HG03469 (cell line): ENCODE results near the gene PCNX2.
"Not testable (repeated sequence)": the region's sequence is repeated elsewhere in the genome, so short reads cannot be mapped to it uniquely, and the experiment has no call there.

Experiments
- ATAC-seq: cut with Tn5 transposase; IDR thresholded peaks from one replicate; pipeline ENCODE4 v1.9.1; 2021; ENCODE audit warnings: mild to moderate bottlenecking, moderate library complexity, moderate number of reproducible peaks; ENCODE audit not compliant: unreplicated experiment

PCNX2 gene

DNA sequence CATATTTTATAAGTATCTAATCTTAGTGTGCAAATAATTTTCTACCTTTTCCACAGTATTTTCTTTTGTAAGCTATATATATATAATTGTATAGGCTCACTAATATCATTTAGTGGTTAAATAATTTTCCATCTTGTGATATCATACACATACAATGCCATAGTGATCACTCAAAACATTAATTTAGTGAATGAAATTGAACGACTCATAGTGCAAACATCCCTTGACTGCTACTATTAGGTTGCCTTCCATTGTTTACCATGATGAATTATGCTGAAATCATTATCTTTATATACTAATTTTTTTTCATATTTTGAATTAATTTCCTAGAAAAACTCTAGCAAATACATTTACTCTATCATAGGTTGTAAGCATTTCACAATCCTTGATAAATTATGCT is 127.1 kb downstream of the PCNX2 start:
- no peak for ATAC-seq

DNA sequence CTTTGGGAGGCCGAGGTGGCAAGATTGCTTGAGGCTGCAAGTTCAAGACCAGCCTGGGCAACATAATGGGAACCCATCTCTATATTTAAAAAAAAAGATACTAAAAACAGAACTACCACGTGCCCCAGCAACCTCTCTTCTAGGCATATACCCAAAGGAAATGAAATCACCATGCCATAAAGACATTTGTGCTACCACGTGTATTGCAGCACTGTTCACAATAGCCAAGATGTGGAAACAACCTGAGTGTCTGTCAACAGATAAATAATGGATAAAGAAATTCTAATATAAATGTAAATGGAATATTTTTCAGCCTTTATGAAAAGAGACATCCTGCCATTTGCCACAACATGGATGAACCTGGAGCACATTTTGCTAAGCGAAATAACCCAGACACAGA is 128.6 kb downstream of the PCNX2 start:
- ATAC-seq, result no peak

- ATAC-seq, result no peak
Observed at GRCh38 chr1:233163696-233164095, 131.8 kb downstream of the PCNX2 start.

DNA sequence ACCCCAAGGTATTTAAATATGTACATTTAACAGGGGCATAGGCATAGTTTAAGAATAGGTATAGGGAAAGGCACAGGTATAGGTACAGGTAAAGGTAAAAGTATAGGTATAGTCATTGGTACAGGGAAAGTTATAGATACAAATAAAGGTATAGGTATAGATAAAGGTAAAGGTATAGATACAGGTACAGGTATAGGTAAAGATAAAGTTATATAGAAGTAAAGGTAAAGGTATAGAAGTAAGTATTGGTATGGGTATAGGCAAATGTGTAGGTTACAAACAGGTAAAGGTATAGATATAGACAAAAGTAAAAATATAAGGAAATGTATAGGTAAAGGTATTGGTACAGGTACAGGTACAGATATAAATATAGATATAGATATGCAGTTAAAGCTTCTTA is 137.2 kb downstream of the PCNX2 start:
- no peak for ATAC-seq

DNA sequence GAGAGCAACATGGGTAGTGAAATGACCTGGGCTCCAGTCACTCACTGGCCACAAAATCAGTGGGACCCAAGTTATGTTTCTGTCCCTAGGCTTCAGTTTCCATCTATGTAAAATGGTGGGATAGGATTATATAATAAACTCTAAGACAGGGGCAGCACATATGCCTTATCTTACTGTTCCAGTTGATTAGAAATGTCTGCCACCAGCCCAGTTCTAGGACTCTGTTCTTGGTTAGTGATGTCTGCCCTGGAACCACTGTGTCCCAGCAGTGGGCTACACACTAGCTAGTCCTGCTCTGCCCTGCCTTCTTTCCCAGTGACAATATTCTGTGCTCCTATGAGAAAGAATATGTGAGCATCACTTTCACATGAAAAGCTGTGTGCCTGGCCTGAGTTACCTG is 138.3 kb downstream of the PCNX2 start:
- ATAC-seq, result no peak

- ATAC-seq, result no peak
Observed at GRCh38 chr1:233151861-233152260, 143.7 kb downstream of the PCNX2 start.

DNA sequence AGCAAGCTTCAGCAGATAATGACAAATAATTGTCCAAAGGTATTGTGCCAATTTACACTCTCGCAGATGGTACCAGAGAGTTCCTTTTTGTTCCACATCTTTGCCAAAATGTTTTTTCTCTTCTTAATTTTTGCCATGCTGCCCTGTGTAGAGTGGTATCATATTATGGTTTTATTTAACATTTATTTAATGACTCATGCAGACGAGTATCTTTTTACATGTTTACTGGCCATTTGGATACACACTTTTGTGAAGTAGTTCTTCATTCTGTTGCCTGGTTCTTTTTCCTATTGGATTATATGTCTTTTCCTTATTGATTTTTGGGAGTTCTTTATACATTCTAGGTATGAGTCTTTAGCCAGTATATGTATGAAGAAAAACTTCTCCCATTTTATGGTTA is 151.1 kb downstream of the PCNX2 start:
- no peak for ATAC-seq

DNA sequence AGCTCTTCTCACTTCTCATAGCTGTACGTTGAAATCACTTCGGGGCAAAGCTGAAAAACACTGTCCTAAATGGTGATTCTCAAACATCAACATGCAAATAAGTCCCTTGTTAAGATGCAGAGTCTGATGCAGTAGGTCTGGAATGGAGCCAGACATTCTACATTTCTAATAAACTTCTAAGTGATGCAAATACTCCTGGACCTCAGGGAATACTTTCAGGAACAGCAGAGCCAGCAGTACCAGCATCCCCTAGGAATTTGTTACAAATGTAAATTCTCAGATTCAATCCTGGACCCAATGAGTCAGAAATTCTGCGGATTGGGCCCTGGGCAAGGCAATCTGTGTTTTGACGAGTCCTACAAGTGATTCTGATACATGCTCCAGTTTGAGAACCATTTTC is 152.3 kb downstream of the PCNX2 start:
- no peak for ATAC-seq

- ATAC-seq, result no peak
Observed at GRCh38 chr1:233140974-233141373, 154.6 kb downstream of the PCNX2 start.

- ATAC-seq, result no peak
Observed at GRCh38 chr1:233140499-233140898, 155.0 kb downstream of the PCNX2 start.

DNA sequence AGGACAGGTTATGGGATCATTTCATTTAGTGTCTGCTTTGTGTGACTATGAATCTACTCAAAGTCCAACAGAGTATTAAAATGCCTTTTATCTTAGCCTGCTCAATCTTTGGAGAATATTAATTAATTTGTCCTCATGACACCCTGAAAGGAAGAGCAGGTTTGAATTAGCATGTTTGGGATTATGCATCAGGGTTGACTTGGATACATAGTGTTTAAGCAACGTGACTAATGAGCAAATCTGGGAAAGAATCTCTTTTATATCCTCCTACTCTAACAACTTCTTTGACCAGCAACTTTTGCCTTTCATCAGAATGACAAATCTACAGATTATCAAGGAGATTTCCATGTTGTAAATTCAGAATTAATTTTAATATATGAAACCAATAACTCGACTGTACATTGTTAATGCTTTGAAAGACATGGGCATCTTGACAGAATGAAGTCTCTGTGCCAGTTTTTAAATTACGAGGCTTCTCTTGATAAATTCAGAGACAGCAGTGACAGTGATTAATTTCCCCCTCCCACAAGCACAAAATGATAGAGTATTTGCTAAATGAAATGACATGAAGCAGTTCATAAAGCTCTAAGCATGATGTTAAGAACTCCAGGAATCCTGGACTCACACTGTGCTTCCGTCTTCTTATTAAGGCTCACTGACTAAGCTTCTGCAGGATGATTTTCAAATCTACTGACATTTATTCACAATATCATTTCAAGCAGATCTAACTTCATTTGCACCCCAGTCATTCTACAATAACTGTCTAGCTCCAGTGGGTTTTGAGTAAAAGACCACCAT is 156.5 kb downstream of the PCNX2 start:
- no peak for ATAC-seq

- no peak for ATAC-seq
Observed at GRCh38 chr1:233135833-233136232, 159.7 kb downstream of the PCNX2 start.

- ATAC-seq, result no peak
Observed at GRCh38 chr1:233132445-233132844, 163.1 kb downstream of the PCNX2 start.

DNA sequence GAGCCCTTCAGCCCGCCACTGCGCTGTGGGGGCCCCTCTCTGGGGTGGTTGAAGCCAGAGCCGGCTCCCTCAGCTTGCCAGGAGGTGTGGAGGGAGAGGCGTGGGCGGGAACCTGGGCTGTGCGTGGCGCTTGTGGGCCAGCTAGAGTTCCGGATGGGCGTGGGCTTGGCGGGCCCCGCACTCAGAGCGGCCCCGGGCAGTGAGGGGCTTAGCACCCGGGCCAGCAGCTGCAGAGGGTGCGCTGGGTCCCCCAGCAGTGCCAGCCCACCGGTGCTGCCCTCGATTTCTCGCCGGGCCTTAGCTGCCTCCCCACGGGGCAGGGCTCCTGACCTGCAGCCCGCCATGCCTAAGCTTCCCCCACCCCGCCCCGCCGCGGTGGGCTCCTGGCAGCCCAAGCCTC is 166.5 kb downstream of the PCNX2 start:
- not testable (repeated sequence) for ATAC-seq

- ATAC-seq, result no peak
Observed at GRCh38 chr1:233127157-233127556, 168.4 kb downstream of the PCNX2 start.

DNA sequence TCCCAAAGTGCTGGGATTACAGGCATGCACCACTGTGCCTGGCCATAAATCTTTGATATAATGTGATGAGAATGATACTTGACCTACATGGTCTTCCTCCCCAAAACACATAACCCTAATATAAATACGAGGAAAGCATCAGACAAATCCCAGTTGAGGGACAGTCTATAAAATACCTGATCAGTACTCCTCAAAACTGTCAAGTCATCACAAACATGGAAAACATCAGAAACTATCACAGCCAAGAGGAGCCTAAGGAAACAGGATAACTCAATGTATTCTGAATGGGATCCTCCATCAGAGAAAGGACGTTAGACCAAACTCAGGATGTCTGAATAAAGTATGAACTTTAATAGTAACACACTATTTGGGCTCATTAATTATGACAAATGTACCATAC is 172.7 kb downstream of the PCNX2 start:
- no peak for ATAC-seq

GRCh38 chr1:233121947-233122559 is 173.5 kb downstream of the PCNX2 start:
- no peak for ATAC-seq

DNA sequence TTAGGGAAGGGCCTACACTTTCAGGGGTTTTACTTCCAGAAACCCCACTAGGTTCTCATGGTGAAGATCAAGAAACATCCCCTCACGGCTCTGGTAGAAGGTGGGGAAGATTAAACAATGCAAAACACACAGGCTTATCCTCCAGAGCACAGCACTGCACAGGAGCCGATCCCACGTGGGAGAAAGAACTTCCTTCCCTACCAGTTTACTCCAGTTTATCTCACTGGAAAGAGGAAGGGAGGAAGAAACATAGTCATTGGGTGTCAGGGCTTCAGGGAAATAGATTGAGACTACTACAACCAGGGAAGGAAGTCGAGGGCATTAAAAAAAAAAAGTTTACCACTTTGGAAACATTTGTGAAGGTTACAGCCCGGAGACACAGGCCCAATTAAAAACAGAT is 180.7 kb downstream of the PCNX2 start:
- ATAC-seq, result no peak

- no peak for ATAC-seq
Observed at GRCh38 chr1:233114159-233114558, 181.4 kb downstream of the PCNX2 start.

- ATAC-seq, result peak; percentile 65
Observed at GRCh38 chr1:233113009-233113879, 182.3 kb downstream of the PCNX2 start.

DNA sequence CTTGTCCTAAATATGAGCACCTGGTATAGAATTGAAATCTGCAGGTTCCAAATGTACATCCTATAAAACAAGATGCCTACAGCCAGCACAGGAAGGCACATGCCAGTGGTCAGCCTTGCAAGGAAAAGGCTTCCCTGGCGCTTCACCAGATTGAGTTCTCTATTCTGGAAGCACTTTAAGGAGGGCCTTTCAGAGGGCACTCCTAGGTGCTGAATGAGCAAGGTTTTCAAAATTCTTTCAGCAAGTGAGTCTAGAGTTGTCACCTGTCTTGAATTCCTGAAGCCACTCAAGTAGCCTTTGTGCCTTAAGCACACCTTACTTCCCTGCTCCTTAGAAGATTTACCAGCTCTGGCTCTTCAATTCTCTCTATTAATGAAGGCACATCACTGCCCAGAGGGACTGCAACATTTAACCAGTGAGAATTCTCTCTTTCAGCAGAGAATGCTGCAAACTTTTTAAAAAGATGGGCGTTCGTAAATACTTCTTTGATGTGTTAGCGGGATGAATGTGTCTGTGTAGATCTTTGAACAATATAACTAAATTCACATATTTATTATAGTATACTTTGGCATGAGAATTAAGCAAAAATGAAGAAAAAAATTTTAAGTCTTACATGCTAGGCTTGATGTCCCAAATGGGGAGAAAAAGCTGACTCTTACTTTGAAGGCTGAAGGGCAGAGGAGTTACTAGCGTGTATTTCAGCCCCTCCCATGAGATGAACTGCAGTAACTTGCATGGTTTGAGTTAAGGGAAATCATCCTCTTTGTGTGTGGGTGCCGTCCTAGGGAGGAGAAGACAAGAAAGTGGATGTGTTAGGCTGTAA is 183.1 kb downstream of the PCNX2 start:
- no peak for ATAC-seq
